Left cardiac atrium (tissue), 4 donors: Measurements from ENCODE around the gene VPS11. TPM values are rescaled to one million over a fixed set of nuclear protein-coding genes. Genes with fewer than 3 reads are reported as not detected.
A peak's percentile ranks its signal among the peaks of the same experiment; 100 is the strongest.
"Not testable (repeated sequence)": the region's sequence is repeated elsewhere in the genome, so short reads cannot be mapped to it uniquely, and the experiment has no call there.

Source experiments
- ATAC-seq, 2 donors: fragments of 200-7000 bp; cut with Tn5 transposase; one replicate each; pipeline ENCODE4 v1.9.1; 2020; ENCODE audit warnings: mild to moderate bottlenecking in 2 of 2, moderate library complexity in 2 of 2
- DNase-seq: peaks from one replicate; pipeline ENCODE4 v3.0.0-alpha.2; 2020
- intact Hi-C, 2 donors: fragments of 100-400 bp; cut with DNase I; formaldehyde crosslinking; loops; one replicate each; pipeline versions ENCODE4 v1.14.1 to v1.15.1; 2022 to 2023
- total RNA-seq, 2 donors: library from RNA; stranded (reverse); fragmentation: NEBNext Ultra II Directional; extraction: Animal tissue kit (Norgen Biotek cat#: 25700); gene quantifications; one replicate each; pipeline ENCODE4 v1.2.1, GENCODE V29; 2021
- donor health status: DM: no; HTN: yes; CAD: no.
- donor health status: DM: no; HTN: yes; CAD: no; lungs with severe emphysema.
- donor health status: DM: yes; HTN: yes; CAD: no.
- donor health status: Dilated cardiomyopathy.

Gene VPS11
- total RNA-seq, 2 donors from 2014 or later = 20.1 to 23.2 TPM

GRCh38 chr11:119031912-119032280 is 35.7 kb upstream of the VPS11 start:
- no peak for DNase-seq
- ATAC-seq = no peak
- intact Hi-C loops = no loop called here

GRCh38 chr11:119033421-119033820 is 34.2 kb upstream of the VPS11 start:
- intact Hi-C loops, DNase-seq, ATAC-seq: not testable (repeated sequence)

DNA sequence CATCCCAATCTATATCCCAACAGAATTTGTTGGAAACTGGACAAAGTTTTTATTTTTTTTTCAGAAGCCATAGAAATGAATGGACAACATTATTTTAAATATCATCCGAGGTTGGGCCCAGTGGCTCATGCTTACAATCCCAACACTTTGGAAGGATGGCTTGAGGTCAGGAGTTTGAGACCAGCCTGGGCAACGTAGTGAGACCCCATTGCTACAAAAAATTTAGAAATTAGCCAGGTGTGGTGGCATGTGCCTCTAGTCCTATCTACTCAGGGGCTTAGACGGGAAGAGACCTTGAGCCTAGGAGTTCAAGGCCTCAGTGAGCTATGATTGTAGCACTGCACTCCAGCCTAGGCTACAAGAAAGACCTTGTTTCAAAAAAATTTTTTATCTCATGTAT is 32.8 kb upstream of the VPS11 start:
- no peak for DNase-seq
- intact Hi-C loops = no loop called here
- no peak for ATAC-seq

- no peak for DNase-seq
- ATAC-seq = peak in 1 of 2 donors; percentile 72
- intact Hi-C loops = no loop called here
Measured at GRCh38 chr11:119038884-119039283, 28.7 kb upstream of the VPS11 start.

GRCh38 chr11:119039471-119039870 is 28.1 kb upstream of the VPS11 start:
- intact Hi-C loops, ATAC-seq, DNase-seq: not testable (repeated sequence)

DNA sequence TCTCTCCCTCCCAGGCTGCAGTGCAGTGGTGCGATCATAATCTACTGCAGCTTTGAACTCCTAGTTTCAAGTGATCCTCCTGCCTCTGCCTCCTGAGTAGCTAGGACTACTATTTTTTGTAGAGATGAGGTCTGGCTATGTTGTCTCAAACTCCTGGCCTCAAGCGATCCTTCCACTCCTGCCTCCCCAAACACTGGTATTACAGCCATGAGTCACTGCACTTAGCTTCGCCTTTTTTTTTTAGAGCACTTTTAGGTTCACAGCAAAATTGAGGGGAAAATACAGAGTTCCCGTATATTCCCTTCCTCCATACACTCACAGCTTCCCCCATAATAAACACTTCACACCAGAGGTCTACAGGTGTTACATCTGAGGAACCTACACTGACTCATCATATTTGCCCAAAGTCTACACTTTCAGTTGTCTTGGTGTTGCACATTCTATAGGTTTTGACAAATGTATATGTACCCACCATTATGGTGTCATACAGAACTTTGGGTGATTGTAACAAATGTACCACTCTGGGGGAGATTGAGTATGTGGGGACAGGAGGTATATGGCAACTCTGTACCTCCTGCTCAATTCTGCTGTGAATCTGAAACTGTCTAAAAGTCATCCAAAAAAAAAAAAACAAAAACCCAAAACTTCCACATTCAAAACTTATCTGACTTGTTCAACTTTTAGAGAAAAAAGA is 25.6 kb upstream of the VPS11 start:
- no peak for DNase-seq
- intact Hi-C loops = no loop called here

DNA sequence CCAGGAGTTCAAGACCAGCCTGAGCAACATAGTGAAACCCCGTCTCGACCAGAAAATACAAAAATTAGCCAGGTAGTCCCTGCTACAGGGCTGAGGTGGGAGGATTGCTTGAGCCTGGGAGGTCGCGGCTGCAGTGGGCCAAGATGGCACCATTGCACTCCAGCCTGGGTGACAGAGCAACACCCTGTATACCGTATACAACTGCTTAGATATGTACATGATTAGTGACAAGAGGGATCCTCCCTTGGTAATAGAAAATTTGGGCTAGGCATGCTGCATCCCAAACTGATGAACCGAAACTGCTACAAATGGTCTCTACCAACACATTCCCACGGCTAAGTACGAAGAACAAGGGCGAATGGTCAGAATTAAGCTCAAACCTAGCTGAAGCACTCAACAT is 24.7 kb upstream of the VPS11 start:
- intact Hi-C loops = no loop called here
- ATAC-seq = no peak
- no peak for DNase-seq

More for the DNA sequence above, 25.6 kb upstream of the VPS11 start:
- no peak for ATAC-seq

DNA sequence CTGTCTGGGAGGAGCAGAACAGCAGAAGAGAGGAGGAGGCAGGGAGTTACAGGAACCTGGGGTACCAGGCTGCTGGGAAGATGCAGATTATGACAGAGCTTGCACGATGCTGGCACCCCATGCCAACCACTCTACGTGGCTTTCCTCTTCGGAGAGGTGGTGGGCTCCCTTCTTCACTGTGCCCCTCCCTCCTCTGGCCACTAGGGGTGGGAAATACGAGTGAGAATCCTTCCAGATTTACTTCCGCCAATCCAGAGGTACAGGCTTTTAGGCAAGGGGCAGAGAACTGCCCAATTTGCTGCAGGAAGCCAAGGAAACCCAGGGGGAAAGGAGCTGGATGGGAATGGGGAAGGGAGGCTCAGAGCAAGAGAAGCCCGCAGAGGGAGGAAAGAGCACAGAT is 22.9 kb upstream of the VPS11 start:
- DNase-seq (no peak), ATAC-seq (no peak)
- intact Hi-C loops = no loop called here

GRCh38 chr11:119046489-119046888 is 21.1 kb upstream of the VPS11 start:
- DNase-seq (no peak), ATAC-seq (no peak)
- intact Hi-C loops = no loop called here

DNA sequence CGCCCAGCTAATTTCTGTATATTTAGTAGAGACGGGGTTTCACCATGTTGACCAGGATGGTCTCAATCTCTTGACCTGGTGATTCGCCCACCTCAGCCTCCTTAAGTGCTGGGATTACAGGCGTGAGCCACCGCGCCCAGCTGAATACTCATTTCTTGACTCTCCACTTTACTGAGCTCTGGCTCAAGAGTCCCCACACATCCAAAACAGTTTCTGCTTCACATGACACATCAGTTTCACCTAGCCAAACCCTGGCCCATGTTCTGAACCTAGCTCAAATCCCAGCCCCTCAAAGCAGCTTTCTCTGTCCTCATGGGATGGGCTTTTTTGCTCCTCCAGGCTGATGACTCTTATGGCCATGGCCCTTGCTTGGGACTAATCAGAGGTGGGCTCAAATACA is 20.4 kb upstream of the VPS11 start:
- no peak for DNase-seq
- intact Hi-C loops = no loop called here
- no peak for ATAC-seq

DNA sequence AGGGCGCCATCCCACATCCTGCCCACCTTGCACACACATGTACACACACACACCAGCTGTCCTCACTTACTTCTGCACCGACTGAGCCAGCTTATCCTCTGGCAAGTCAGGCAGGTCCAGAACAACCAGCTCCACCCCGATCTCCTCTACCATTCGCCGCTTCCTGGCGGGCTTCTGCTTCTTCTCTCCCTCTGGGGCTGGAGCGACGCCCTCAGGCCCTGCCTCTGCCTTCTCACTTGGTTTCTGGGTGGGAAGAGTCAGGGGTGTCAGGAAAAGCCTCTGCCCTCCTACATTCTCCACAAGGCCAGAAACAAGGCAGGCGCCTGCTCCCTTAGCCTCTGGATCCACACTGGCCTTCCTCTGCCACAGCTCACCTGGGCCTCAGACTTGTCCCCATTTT is 19.0 kb upstream of the VPS11 start:
- DNase-seq = no peak
- intact Hi-C loops = no loop called here
- ATAC-seq = no peak

DNA sequence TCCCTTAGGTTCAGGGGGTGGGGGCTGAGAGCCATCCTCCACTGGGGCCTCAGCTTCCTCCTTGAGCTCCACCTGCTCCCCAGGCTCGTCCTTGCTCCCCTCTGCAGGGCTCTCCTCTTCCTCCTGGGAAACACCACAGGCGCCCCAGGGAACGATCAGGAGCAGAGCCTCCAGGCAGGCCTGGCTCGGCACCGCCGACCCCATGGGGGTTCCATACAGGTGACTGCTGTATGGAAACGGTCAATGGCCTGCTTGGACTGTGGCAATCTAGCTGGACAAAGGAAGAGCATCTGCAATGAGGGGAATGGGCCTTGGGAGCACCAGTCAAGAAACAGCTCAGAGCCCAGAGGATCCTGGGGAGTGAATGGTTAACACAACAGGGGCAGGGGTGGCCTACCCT is 18.5 kb upstream of the VPS11 start:
- intact Hi-C loops = no loop called here
- DNase-seq (no peak), ATAC-seq (no peak)

GRCh38 chr11:119051440-119052162 is 16.0 kb upstream of the VPS11 start:
- intact Hi-C loops = no loop called here
- DNase-seq (no peak), ATAC-seq (no peak)

GRCh38 chr11:119052163-119052814 is 15.3 kb upstream of the VPS11 start:
- no peak for ATAC-seq
- DNase-seq = no peak
- intact Hi-C loops = no loop called here

DNA sequence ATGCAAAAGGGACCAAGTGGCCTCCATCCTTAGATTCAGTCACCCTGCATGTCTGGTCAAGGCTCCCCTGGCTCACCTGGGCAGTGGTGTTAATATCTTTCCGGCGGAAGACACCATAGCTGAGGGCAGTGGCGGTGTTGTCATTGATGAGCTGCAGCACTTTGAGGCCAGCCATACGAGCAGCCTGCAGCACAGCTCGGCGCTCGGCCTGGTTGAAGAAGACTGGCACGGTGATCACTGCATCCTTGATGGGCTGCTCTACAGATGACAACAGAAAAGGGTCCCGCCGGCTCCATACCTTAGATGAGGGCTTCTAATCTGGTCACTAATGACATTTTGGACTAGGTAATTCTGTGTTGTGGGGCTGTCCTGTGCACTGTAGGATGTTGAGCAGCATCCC is 13.2 kb upstream of the VPS11 start:
- intact Hi-C loops = no loop called here
- ATAC-seq = no peak

GRCh38 chr11:119055901-119056300 is 11.7 kb upstream of the VPS11 start:
- no peak for DNase-seq
- intact Hi-C loops = no loop called here
- no peak for ATAC-seq

More for the DNA sequence above, 13.2 kb upstream of the VPS11 start:
- DNase-seq = no peak

GRCh38 chr11:119056421-119056999 is 11.1 kb upstream of the VPS11 start:
- peak; percentile 6 to 31 for ATAC-seq
- peak; percentile 36 for DNase-seq
- intact Hi-C loops = no loop called here

- peak; percentile 97 to 98 for ATAC-seq
- intact Hi-C loops = no loop called here
- peak; percentile 100 for DNase-seq
Measured at GRCh38 chr11:119057000-119057769, 10.4 kb upstream of the VPS11 start, which contains the start of gene HYOU1. TSS of gene HYOU1 (minus strand) at chr11:119057205. CDS start at chr11:119056160, 1,045 bp downstream.

GRCh38 chr11:119059128-119059527 is 8.5 kb upstream of the VPS11 start:
- ATAC-seq, intact Hi-C loops, DNase-seq: not testable (repeated sequence)
